Stimulated activated memory B cell treated with anti-CD40 and anti-IgM and Interleukin-4, amounts not matched to agents 10 μg/mL and 1 μg/mL and 100 μg/mL, for 72 hours (primary cell): Measurements from ENCODE around the gene KHK.
"Not testable (repeated sequence)": the region's sequence is repeated elsewhere in the genome, so short reads cannot be mapped to it uniquely, and the experiment has no call there.

ENCODE experiments used
- ATAC-seq: fragments of 150-1000 bp; cut with Tn5 transposase; 2 replicates; pipeline ENCODE4 v1.10.0; 2021
- H3K27ac Mint-ChIP-seq: one replicate; pipeline ENCODE4 v1.8.0; 2022; ENCODE audit warnings: mild to moderate bottlenecking, mixed read lengths
- H3K27me3 Mint-ChIP-seq: one replicate; pipeline ENCODE4 v1.8.0; 2022; ENCODE audit warnings: mixed read lengths
- H3K36me3 Mint-ChIP-seq: one replicate; pipeline ENCODE4 v1.8.0; 2022; ENCODE audit warnings: mixed read lengths
- H3K4me1 Mint-ChIP-seq: one replicate; pipeline ENCODE4 v1.8.0; 2022; ENCODE audit warnings: mixed read lengths
- H3K4me3 Mint-ChIP-seq: one replicate; pipeline ENCODE4 v1.8.0; 2022; ENCODE audit warnings: mild to moderate bottlenecking, moderate library complexity, mixed read lengths
- H3K9me3 Mint-ChIP-seq: one replicate; pipeline ENCODE4 v1.8.0; 2022; ENCODE audit warnings: mixed read lengths

The KHK gene

DNA sequence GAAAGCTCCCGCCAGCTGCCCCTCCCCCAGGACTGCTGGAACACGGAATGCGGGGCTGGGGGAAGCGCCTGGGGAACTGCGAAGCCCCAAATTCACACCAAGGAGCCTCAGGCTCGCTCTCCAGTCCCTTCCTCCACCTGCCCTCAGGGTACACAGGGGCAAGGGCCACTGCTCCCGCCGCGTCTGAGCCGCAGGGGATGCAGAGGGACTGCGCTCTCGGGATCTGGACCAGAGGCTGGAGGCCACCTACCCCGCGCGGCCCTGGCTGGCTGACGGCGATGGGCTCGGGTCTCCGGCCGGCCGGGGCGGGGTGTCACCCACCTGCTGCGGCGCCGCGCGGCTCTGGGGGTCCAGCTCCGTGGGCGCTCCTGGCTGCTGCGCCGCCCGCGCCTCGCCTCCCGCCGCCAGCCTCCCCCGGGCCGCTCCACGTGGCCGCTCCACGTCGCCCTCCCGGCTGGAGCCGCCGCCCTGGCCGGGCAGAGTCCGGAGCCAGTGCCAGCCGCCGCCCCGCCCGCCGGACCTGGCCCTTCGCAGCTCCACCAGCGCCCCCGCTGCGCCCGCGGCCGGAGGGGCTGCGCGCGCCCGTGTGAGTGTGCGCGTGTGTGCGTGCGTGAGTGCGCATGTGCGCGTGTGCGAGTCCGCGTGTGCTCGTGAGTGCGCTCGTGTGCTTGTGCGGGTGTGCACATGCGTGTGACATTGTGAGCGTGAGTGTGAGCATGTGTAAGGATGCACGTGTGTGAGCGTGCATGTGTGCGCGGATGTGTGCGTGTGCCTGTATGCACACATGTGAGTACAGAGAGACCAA, 32.2 kb downstream of the KHK start, which contains the start of gene CGREF1:
Gene CGREF1, minus strand, starts transcription at position 604 of the 805 bp plus-strand sequence. CDS start 14,762 bp downstream, outside the sequence.
- no peak for ATAC-seq
- H3K9me3 Mint-ChIP-seq = no peaks in the 10 kb centered on the region
- H3K27ac Mint-ChIP-seq = no peak within 1 kb of the TSS
- H3K36me3 Mint-ChIP-seq = no peaks in the 10 kb centered on the region
- H3K4me1 Mint-ChIP-seq = peaks cover 20% of the 10 kb centered on the region
- peaks cover 40% of the 10 kb centered on the region for H3K27me3 Mint-ChIP-seq
- H3K4me3 Mint-ChIP-seq = peak within 1 kb of the TSS; percentile 70

DNA sequence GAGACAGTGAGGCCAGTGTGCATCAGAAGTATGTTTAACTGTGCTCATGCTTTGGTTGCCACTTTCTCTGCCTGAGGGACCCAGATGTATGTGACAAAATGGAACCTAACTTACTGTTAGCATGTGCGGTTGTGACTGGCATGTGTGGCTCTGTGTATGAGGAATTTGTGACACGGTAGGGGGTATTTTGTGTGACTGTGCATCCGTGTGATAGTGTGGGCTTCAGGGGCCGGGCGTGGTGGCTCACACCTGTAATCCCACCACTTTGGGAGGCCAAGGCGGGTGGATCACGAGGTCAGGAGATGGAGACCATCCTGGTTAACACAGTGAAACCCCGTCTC, 32.7 kb downstream of the KHK start:
- H3K4me1 Mint-ChIP-seq = peaks cover 25% of the 10 kb centered on the region
- peak overlapping the region; percentile 70 for H3K4me3 Mint-ChIP-seq
- H3K27ac Mint-ChIP-seq, H3K9me3 Mint-ChIP-seq, ATAC-seq, H3K36me3 Mint-ChIP-seq: not testable (repeated sequence)
- H3K27me3 Mint-ChIP-seq = peaks cover 40% of the 10 kb centered on the region

DNA sequence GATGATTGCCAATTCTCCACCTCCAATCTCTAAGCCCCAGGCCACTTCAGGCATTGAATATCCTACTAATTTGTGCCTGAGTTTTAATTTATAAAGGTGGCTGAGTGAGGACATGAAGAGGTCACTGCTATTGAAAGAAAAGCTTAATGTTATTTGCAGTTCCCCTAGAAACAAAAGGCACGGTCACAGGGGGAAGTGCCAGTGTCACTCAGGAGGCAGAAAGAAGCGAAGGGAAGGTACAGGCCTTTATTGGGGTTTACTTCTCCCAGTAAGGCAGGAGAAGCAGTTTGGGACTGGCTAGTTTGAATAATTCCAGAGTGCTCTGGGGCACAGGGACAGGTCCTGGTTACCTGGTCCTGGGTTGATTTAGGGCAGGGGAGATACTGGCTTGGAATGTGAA, 35.3 kb downstream of the KHK start:
- H3K27me3 Mint-ChIP-seq = peaks cover 35% of the 10 kb centered on the region
- no peak overlapping the region for H3K4me3 Mint-ChIP-seq
- no peaks in the 10 kb centered on the region for H3K9me3 Mint-ChIP-seq
- H3K36me3 Mint-ChIP-seq = no peaks in the 10 kb centered on the region
- ATAC-seq = no peak
- H3K27ac Mint-ChIP-seq = no peak overlapping the region
- peaks cover 25% of the 10 kb centered on the region for H3K4me1 Mint-ChIP-seq

DNA sequence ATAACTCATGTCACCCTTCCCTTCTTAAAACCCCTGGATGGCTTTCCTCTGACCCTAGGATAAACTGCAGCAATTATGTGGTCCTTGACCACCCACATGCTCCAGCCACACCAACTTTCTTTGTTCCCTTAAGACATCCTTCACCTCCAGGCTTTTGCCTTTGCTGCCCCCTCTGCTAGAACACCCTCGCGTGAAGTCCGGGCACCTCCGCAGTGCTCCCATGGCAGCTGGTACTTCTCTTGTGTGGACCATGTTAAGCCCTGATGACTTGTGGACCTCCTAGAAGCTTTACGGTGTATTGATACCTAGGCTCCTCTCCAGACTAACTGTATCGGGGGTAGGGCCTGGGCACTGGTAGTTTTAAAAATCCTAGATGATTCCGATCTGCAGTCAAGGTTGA, 36.2 kb downstream of the KHK start:
- ATAC-seq = no peak
- peak overlapping the region; percentile 83 for H3K4me3 Mint-ChIP-seq
- peak overlapping the region; percentile 74 for H3K27ac Mint-ChIP-seq
- no peaks in the 10 kb centered on the region for H3K9me3 Mint-ChIP-seq
- peaks cover 25% of the 10 kb centered on the region for H3K4me1 Mint-ChIP-seq
- peaks cover 28% of the 10 kb centered on the region for H3K27me3 Mint-ChIP-seq
- no peaks in the 10 kb centered on the region for H3K36me3 Mint-ChIP-seq

DNA sequence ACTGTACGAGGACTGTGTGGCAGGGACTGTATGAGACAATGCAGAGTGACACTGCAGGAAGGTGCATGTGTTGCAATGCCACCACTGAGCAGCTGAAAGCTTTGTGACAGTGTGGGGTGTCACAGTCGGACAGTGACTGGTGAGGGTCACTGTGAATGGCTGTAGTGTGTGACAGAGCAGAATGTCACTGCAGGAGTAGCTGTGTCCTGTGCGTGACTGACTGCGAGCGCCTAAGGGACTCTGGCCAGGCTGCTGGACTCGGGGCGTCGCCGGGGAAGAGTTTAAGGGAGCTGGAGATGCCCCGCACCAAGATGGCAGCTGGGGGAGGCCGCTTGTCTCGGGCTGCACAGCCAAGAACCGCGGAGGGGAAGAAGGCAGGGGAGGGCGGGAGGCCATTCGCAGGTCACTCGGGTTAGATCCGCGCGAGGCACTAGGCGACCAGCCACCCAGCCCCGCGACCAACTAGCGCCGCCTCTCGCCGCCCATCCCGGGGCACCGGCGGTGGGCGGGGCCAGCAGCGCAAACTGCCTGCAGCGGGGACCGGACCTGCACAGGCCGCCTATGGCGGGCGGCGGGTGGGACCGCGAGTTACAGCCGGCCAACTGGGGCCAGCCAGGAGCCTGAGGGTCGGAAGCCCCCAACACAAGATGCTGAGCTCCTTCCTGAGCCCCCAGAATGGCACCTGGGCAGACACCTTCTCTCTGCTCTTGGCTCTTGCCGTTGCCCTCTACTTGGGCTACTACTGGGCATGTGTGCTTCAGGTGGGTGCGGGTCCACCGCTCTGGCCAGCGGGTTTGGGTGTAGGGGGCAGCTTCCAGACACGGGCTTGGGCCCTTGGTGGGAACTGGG, 37.0 kb downstream of the KHK start, which contains the start of gene ABHD1:
Gene ABHD1, plus strand, starts transcription at position 514 of the 849 bp plus-strand sequence. Its CDS starts 134 bp downstream, at position 648.
- Mint-ChIP-seq H3K4me3 (peak within 1 kb of the TSS; percentile 83), H3K27me3 (peaks cover 20% of the 10 kb centered on the region), H3K4me1 (peaks cover 20% of the 10 kb centered on the region), H3K27ac (peak within 1 kb of the TSS; percentile 74), H3K36me3 (no peaks in the 10 kb centered on the region), H3K9me3 (no peaks in the 10 kb centered on the region)
- peak; percentile 89 for ATAC-seq

DNA sequence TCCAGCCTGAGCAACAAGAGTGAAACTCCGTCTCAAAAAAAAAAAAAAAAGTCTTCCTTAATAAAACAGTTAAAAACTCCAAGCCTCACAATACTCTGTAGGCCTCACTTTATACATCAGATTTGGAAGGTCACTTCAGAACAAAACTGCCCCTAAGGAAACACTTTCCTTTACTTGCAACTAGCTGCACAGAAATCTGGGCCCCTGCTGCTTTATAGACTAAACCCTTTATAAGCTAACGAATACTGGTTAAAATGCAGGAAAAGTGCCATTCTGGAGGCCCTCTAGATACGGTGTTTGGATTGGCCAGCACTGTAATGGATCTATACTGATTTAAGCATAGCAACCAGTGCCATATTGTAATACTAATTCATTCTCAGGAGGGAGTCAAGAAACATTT, 38.5 kb downstream of the KHK start:
- no peaks in the 10 kb centered on the region for H3K9me3 Mint-ChIP-seq
- H3K4me1 Mint-ChIP-seq = peaks cover 21% of the 10 kb centered on the region
- peaks cover 5% of the 10 kb centered on the region for H3K27me3 Mint-ChIP-seq
- H3K27ac Mint-ChIP-seq = no peak overlapping the region
- peaks cover 9% of the 10 kb centered on the region for H3K36me3 Mint-ChIP-seq
- ATAC-seq = no peak
- no peak overlapping the region for H3K4me3 Mint-ChIP-seq

DNA sequence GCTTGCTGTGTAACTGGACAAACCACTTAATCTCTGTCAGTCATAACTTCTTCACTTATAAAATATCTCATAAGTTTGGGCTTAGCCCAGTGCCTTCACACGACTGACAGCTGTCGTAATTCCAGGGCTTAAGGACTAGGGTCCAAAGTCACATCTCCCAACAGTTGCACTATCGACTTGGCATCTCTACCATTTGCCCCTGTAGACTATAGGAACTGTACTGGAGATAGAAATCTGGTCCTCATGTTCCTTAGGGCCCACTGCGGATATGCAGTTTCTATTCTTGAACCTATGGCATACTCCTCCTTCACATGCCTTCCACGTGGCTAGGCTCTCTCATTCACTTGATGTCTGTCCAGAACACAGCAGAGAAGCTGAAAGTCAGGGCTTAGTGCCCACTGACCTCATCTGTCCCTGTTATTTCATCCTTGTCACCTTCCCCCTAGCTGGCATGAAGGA, 39.7 kb downstream of the KHK start:
- ATAC-seq = no peak
- no peak overlapping the region for H3K4me3 Mint-ChIP-seq
- no peaks in the 10 kb centered on the region for H3K9me3 Mint-ChIP-seq
- H3K4me1 Mint-ChIP-seq = peaks cover 21% of the 10 kb centered on the region
- H3K36me3 Mint-ChIP-seq = peaks cover 21% of the 10 kb centered on the region
- no peak overlapping the region for H3K27ac Mint-ChIP-seq
- H3K27me3 Mint-ChIP-seq = no peaks in the 10 kb centered on the region

DNA sequence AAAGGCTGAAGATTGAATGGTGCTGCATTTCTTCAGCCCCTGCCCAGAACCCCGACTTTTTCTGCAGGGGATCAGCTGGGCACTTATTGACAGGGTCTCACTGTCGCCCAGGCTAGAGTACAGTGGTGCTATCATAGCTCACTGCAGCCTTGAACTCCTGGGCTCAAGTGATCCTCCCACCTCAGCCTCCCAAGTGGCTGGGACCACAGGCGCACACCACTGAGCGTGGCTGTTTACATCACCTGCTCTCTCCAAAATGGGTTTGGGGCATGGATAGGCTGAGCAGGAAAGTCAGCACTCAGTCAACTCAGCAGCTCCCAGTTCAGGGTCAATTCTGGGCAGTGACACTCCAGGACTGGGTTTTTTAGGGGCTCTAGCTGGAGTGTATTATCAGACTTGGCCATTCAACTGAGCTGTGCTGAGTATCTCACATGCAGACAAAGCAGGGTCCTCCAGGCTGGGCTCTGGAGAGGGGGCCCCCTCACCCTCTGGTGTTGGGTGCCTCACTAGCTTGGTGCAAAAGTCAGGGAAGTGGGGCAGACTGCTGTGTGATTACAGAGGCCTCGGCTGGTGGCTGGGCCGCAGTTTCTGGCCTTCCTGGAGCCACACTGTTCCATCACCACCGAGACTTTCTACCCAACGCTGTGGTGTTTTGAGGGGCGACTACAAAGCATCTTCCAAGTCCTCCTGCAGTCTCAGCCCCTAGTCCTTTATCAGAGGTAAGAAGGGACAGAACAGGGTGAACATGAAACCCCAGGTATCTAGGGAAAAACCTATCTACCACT, 41.5 kb downstream of the KHK start:
- Mint-ChIP-seq H3K4me3 (no peak overlapping the region), H3K4me1 (peaks cover 23% of the 10 kb centered on the region), H3K36me3 (peaks cover 35% of the 10 kb centered on the region), H3K9me3 (no peaks in the 10 kb centered on the region), H3K27me3 (no peaks in the 10 kb centered on the region), H3K27ac (no peak overlapping the region)
- ATAC-seq = no peak

DNA sequence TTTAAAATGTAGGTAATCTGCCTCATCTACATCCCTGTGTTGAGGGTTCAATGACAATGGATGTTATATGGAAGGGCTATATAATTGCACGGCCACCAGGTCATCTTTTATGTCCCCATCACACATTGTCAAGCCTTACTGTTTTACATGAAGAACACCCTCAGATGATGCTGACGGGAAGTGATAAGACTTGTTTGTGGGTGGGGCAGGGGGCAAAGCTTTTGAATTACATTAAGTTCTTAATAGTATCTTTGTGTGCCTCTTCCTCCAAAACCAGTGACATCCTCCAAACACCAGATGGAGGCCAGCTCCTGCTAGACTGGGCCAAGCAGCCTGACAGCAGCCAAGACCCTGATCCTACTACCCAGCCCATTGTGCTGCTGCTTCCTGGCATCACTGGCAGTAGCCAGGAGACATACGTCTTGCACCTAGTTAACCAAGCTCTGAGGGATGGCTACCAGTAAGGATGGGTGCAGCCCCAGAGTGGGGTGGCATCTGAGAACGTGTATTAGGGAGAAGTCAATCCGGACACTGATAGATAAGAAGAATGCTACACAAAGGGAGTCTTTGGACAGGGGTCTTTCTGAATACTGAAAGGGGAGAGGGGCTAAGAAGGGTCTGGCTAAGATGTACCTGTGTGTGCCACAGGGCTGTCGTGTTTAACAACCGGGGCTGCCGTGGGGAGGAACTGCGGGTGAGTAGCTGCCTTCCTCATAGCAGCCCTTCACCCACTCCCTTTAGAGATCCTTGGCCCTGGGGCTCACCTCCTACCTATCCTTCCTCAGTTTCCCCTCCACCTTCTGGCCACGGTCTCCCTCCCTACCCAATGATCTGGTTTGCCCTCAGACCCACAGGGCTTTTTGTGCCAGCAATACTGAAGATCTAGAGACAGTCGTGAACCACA, 42.3 kb downstream of the KHK start:
- H3K4me1 Mint-ChIP-seq = peaks cover 23% of the 10 kb centered on the region
- H3K9me3 Mint-ChIP-seq = no peaks in the 10 kb centered on the region
- no peak overlapping the region for H3K4me3 Mint-ChIP-seq
- ATAC-seq = no peak
- no peak overlapping the region for H3K27ac Mint-ChIP-seq
- peaks cover 39% of the 10 kb centered on the region for H3K36me3 Mint-ChIP-seq
- no peaks in the 10 kb centered on the region for H3K27me3 Mint-ChIP-seq

DNA sequence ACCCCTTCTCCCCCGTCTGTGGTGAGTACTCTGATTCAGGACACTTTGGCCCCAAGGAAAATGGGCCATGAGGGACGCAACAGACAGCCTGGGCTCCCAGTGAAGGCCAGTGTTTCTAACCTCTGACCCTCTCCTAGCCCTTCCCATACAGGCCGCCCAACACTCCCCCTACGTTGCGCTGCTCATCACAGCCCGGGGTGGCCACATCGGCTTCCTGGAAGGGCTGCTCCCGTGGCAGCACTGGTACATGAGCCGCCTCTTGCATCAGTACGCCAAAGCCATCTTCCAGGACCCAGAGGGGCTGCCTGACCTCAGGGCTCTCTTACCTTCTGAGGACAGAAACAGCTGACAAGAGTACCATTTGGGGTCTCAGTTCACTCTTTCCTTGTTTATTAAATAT, 43.8 kb downstream of the KHK start:
- ATAC-seq = no peak
- Mint-ChIP-seq H3K36me3 (peaks cover 39% of the 10 kb centered on the region), H3K4me1 (peaks cover 20% of the 10 kb centered on the region), H3K27ac (no peak overlapping the region), H3K9me3 (no peaks in the 10 kb centered on the region), H3K27me3 (no peaks in the 10 kb centered on the region), H3K4me3 (no peak overlapping the region)

DNA sequence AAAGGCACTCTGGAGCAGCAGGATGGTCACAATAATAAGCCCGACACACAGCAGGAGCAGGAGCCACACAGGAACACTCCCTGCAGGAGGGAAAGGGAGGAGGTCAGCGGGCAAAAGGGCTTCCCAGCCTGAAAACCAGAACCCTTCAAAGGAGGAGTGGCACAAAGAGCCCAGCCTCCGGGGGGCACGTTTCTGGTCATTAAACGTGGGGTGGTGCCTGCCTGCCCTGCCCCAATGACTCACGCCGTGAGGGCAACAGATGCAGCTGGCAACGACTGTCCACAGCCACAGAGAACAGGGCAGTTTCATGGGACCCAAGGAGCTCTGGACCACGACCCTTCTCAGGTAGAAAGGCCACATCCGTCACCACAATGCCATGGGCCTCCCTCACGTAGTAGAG, 44.9 kb downstream of the KHK start:
- Mint-ChIP-seq H3K9me3 (no peaks in the 10 kb centered on the region), H3K36me3 (peaks cover 39% of the 10 kb centered on the region), H3K27ac (no peak overlapping the region), H3K27me3 (no peaks in the 10 kb centered on the region), H3K4me1 (peaks cover 20% of the 10 kb centered on the region), H3K4me3 (no peak overlapping the region)
- ATAC-seq = no peak

DNA sequence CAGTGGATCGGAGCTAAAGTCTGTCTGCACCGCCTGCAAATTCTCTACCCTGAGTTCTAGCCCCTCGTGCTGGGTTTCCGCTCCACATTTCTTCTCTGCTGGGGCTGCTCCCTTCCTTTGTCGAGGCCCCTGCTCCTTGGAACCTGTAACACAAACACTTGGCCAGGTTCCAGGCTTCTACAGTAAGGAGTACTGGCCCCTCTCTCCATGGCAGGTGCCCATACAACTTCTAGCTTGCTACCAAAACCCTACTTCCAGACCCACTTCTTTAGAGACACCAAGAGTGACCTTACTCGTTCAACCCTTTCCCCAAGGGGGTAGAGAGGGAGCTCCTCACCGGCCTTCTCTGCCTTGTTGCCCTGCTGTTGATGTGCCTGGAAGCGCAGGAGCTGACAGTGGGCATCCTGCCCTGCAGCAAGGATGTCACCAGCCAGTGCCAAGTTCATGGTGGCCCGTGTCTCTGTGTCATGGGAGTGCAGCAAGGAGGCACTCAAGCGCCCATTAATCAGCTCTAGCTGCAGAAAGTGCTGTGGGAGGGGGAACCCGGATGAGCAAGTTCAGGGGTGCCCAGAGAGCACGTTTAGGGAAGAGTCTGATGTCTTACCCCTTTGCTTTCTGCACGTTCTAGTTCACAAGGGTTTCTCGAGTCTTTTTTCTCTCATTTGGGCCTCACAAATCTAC, 46.8 kb downstream of the KHK start:
- Mint-ChIP-seq H3K36me3 (peaks cover 39% of the 10 kb centered on the region), H3K27ac (peak overlapping the region; percentile 87)

DNA sequence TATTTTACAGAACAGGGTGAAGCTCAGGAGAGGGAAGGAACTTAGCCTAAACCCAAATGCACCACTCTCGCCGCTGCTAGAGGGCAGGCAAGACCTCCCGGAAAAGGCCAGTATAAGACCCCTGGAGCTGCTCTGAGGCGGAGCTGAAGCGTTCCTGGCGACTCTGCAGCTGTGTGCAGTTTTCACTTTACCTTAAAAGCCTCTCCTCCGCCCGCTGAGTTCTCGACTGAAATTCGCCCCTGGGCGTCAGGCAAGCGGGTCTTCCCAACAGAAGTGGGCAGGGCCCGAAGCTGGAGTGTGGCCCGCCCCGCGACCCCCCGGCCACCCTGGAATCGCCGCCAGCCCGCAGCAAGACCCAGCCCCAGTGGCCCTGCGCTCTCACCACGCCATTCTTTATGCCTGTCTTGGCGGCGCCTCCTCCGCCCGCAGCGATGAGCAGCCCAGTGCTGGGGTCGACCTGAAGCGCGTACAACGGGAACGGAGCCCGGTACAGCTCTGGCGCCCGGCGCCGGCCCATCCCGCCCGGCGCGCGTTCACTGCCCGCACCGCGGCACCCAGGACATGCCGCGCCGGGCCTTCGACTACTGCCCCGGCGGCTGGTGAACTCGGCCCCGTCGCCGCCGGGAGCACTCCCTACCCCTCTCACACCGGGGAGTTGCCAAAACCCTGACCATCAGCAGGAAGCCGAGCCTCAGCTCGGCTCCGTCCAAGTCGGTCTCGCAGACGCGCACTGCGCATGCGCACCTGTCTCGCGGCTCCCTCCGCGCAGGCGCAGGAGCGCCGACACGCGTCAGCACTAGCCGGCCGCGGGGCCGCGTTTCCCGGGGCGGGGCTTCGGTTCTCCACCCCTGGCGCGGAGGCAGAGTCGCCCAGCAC, 47.6 kb downstream of the KHK start, which contains the start of gene PREB:
Gene PREB, minus strand, starts transcription at position 732 of the 876 bp plus-strand sequence. Its CDS starts 215 bp downstream, at position 517.
- Mint-ChIP-seq H3K27me3 (no peaks in the 10 kb centered on the region), H3K4me3 (peak within 1 kb of the TSS; percentile 89), H3K36me3 (peaks cover 38% of the 10 kb centered on the region), H3K27ac (peak within 1 kb of the TSS; percentile 87), H3K4me1 (peaks cover 18% of the 10 kb centered on the region), H3K9me3 (no peaks in the 10 kb centered on the region)
- ATAC-seq = peak; percentile 96

More for the DNA sequence above, 46.8 kb downstream of the KHK start:
- Mint-ChIP-seq H3K9me3 (no peaks in the 10 kb centered on the region), H3K4me3 (peak overlapping the region; percentile 89), H3K4me1 (peaks cover 20% of the 10 kb centered on the region), H3K27me3 (no peaks in the 10 kb centered on the region)
- no peak for ATAC-seq
